ENCODE measurements around the gene OLA1.

OLA1 gene

DNA sequence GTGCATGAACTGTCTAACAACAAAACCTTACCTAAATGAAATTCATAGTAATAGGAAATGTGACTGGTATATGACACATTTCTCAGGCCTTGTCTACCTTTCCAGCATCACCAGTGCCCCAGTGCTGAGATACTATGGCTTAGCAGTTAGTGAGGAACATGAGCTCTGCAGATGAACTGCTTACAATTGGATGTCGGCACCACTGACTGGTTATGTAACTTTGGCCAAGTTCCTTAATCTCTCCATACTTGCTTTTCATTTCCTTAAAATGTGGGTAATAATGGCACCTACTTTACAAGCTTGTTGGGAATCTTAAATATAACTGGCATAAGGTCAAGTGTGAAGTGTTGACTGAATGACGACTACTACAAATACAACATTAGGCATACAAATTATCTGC lies 136.3 kb downstream of the OLA1 start:
- DNase-seq, result no peak

DNA sequence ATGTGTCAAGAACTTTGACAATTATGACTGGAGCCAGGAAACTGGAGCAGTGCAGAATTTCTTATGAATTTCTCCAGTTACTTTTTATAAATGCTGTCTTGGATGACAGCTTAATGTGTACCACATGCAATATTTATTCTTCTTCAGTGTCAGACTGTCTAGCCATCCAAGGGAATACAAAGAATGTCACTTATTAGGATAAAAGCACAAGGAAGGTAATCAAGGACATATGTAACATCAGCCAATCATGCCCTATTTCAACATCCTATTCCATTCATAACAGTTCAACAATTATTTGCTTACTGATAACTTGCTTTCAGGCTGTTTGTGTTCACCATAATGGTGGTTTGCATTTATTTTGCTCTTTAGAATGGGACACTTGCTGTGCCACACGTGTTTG lies 139.8 kb downstream of the OLA1 start:
- DNase-seq, result no peak

DNA sequence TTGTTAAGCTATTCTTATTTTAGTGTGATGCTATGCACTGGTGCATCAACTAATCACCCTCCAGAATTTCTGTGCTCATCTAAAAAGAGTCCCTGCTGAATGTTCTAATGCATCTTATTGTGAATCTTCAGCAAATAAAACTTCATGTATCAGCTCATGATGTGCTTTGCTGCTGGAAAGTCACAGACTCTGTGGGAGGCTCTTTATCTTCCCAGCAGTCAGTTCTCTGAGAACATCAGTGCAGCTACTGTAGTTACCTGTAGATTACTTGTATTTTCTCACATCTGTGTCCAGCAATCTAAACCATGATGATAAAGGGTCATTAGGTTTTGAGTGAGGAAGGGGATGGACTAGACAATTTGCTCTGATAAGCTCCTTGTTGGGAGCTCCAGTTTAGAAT lies 141.6 kb downstream of the OLA1 start:
- DNase-seq, result no peak

DNA sequence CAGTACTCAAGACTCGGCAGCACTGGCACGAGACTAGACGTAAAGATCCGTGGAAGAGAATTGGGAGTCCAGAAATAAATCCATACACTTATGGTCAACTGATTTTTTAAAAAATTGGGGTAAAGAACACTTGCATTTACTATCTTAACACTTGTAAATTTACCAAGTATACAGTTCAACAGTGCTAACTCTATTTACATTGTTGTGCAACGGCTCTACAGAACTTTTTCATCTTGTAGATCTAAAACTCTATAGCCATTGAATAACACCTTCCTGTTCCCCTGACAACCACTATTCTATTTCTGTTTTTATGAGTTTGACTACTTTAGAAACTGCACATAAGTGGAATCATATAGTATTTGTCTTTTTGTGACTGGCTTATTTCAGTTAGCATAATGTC lies 153.8 kb downstream of the OLA1 start:
- DNase-seq, result no peak

DNA sequence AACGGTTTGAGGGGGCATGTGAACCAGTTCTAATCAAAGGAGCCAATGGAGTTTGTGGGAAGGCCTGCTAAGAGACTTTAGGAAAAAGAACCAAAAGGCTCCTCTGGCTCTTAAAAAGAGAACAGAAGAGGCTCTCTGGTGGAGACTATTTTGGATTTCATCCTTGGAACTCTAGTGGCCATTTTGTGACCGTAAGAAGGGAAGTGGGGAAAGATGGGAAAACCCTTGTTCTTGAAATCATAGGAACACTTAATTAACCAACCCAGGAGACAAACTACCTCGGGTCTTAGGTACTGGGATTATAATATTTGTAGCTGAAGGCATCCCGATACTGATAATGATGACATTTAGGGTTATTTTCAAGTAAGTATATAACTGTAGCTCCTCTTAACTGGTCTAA lies 157.9 kb downstream of the OLA1 start:
- DNase-seq, result no peak

DNA sequence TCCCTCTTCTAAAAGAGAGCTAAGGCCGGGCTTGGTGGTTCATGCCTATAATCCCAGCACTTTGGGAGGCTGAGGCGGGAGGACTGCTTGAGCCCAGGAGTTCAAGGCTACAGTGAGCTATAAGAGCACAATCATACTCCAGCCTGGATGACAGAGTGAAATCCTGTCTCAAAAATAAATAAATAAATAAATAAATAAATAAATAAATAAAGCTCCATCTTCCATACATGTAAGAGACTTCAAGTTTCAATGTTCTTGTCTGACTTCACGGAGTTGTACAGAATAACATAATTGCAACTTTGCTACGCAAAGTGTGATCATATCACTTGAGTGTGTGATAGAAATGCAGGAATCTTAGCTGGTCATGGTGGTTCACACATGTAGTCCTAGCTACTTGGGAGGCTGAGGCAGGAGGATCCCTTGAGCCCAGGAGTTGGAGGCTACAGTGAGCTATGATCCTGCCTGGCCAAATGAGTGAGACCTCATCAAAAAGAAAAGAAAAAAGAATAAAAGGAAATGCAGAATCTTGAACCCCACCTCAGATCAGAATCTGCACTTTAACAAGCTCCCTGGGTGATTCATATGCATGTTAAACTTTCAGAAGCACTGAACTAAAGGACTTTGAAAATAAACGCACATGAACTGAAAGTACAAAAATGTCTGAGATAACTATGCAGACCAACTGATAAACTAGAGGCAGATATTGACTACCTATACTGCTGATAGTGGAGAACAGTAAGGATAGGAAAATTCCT lies 159.4 kb downstream of the OLA1 start:
- no peak for DNase-seq

DNA sequence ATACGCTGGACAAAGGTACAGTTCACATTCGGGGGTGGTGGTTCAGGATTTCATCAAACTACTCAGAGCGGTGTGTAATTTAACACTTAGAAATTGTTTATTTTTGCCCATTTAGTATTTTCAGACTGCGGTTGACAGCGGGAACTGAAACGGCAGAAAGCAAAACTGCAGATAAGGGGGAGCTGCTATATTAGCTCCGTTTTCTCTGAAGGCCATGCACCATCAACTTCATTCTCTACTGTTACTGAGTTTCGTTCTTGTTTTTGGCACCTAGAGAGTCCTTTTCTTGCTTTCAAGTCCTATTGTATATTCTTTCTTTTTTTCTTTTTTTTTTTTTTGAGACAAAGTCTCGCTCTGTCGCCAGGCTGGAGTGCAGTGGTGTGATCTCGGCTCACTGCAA lies 161.6 kb downstream of the OLA1 start:
- DNase-seq, result no peak

DNA sequence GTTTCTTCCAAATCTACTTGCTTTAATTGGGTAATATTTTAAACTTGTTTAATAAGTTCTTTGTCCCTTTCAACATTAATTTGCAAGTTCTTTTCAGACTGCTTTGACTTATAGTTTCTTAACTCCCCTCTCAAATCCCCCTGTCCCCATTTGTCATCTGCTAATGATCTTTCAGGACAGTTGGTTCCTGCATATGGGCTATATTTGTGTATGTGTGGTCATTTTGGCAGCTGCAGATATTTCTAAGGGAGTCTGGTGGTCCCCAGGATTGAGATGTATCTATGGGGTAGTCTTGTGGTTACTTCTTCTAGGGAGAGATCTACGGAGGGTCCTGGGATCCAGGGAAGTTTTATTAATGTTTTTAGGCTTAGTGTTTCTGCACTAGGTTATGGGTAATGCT lies 162.6 kb downstream of the OLA1 start:
- DNase-seq, result no peak

DNA sequence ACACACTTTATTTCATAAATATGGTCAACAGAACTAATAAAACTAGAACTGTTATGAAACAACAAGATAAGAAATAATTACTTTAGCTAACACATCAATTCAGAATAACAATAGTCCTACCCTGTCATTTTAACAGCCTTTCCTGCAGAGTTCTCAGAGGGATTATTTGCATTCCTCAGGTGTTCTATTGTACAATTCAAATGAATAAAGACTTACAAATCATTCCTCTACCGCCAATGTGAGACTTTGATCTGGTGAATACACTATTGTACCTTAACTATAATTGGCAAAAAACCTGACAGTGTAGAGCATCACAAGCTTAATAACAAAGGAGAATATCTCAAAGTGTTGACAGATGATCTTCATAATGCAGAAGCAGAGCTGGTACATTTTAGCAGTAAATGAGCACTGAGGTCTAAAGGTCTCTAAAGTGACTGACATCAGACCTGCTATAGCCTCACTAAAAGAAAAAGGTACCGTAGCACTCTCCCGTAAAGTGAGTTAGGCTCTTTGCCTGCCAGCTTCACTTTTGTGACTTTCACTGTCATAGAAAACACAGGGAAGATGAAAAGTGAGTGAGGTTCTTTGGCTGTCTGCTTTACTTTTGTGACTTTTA lies 164.4 kb downstream of the OLA1 start:
- DNase-seq, result no peak

DNA sequence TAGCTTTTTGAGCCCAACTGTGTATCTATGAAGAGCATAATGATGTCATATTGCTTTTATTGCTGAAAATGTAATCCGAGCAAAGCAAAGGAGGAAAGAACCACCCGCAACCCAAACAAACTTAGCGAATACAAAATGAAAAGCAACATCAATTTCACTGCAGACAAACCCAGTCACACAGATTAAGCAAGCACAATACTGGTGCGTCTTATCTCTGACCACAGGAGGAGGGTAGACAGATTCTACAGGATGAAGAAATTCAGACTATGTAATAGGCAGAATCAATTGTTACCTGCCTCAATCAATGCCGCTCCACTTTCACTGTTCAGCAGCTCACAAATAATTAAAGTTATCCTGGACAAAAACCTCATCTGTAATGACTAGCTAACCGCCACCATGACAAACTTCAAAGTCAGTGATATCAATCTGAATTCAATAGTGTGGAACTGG lies 167.6 kb downstream of the OLA1 start:
- no peak for DNase-seq

DNA sequence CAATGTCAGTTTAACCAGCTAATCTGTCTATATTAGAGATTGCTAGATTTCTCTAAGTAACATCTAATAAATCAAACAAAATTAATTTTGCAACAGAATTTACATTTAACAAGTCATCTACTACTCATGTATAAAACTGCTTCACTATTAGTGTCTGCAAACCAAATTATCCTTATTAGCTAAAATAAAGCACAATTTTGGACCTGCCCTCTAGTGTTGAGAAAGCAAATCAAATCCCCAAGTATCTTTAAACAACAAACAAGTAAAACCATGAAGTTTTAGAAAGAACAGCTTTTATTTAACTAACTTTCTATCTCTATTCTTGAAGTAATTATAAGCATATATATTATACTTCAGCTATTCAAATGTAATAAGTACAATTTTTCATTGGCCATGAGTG lies 170.1 kb downstream of the OLA1 start:
- no peak for DNase-seq

DNA sequence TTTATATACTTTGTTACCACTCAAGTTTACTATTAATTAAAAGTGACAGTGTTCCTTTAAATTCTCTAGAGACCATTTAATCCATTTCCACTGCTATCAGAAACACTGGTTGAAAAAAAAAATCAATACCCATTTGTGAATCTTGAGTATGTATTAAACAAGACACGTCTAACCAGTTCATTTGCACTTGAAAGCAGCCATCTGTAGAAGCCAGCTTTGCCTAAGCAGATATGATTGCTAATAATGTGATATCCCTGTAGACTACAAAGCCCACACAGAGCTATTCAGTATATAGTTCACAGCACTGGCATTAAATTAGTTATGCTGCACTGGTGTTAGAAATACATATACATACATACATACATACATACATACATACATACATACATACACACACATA lies 171.4 kb downstream of the OLA1 start:
- DNase-seq, result peak; percentile 91

DNA sequence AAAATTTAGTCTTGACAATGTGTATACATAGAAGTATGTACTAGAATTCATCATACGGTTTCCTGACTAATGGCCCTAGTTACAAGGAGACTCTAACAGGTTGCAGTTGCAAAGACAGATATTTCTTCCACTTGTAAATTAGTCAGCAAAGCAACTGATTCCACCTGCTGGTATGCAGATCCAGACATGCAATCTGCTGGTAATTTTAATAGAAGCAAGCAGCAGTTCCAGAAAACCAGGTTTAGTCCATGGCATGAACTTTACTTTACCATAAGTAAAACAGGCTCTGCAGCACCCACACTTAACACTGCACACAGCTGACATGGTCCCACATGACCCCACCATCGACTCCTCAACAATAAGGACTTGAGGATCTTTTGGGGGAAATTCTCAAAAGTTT lies 172.3 kb downstream of the OLA1 start:
- DNase-seq, result no peak

DNA sequence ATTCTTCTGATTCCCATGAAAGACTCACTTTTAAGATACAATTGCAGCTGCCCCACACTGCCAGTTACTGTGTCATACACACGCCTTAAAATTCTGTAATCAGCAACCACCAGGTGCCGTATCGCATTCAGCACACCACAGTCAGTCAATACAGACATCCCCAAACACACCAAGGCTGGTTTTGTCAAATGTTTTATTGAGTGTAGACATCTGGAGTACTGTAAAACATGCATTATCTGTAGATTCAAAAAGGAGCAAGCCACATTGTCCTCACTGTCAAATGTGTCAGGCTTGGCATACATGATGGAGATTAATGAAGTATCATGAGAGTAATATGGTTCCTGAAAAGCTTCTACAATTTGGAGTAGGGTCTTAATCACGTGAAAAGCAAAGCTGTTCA lies 173.5 kb downstream of the OLA1 start:
- no peak for DNase-seq

DNA sequence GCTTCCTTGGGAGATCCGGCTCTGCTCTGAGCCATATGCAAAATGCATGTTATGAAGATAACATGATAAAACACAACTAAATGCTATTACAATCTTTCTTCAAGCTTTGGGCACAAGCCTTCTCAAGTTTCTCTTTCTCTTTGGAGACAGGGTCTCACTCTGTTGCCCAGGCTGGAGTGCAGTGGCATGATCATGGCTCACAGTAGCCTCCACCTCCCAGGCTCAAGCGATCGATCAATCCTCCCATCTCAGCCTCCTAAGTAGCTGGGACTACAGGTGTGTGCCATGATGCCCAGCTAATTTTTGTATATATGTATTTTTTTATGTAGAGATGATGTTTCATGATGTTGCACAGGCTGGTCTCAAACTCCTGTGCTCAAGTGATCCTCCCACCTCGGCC lies 175.5 kb downstream of the OLA1 start:
- DNase-seq, result no peak

DNA sequence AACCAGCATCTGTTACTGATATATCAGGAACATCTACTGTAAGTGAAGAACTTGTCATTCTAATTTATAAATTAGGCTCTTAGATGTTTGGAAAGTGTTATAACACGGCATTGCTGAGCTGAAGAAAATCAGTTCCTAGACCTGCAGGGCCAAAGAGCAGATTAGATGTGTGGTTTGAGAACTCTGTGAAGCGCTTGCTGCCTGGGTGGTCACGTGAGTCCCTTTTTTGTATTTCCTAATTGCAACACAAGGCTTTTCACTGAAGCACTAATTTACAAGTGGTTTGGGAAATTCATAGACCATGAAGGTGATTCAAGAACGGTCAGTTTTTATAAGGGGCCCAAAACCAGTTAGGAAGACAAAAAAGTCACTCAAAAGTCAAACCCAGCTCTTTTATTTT lies 176.3 kb downstream of the OLA1 start:
- no peak for DNase-seq

DNA sequence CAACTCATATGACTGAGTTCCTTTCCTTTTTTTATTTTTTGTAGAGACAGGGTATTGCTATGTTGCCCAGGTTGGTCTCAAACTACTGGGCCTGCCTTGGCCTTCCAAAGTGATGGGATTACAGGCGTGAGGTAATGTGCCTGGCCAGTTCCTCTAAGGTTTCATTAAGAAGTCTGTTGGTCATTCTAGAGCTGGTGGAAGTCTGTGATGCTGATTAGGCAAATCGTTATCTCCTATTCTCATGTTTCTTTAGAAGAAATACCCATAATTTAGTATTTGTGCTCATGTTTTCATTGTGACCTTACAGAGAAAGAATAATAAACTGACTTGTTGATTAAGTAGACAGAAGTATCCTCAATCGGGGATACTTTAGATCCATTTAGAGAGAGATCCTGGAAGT lies 177.0 kb downstream of the OLA1 start:
- DNase-seq, result no peak

DNA sequence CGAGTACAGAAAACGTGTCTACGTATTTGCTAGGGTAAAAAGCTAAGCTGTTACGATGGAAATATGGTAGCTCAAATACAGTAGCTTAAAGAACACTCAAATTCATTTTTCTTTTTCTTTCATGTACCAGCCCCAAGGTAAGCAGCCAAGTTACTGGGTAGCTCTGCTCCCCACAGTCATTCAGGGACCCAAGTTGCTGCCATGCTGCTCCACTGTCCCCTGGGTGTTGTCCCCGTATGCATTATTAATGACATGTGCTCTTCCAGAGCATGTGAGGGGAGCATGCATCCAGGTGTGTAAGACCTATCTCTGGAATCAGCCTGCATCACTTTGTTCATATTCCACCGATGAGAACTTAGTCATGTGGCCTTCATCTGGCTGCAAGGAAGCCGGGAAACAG lies 178.1 kb downstream of the OLA1 start:
- no peak for DNase-seq

DNA sequence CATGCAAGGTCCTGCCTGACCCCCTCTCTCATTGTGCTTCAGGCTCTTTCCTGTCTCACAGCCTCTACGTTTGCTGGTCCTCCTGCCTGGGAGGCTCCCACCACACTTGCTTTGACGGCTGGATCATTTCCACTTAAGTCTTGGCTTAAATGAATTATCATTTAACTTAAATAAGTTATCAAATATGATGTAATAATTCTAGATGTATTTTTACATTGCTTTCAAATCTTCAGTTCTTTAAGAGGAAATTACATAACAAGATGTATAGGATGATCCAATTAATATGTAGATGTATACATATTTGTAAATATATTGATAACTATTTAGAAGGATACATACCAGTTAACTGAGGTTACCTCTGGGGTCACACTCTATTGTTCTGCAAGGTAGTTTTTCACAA lies 180.5 kb downstream of the OLA1 start:
- DNase-seq, result no peak

DNA sequence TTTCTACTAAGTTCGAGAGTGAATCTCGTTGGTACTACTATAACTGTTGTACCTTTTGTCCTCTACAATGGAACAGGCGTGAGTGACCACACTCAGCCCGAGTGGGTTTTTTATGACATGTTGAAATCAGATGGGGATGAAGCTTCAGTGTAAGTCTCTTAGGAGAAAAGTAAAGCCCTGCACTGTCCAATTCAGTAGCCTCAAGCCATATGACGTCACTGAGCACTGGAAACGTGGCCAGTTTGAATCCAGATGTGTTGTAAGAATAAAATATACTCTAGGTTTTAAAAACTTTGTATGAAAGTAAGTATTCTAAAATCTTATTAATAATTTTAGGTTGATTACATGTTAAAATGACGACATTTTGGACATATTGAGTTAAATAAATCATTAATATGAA lies 181.5 kb downstream of the OLA1 start:
- DNase-seq, result no peak

DNA sequence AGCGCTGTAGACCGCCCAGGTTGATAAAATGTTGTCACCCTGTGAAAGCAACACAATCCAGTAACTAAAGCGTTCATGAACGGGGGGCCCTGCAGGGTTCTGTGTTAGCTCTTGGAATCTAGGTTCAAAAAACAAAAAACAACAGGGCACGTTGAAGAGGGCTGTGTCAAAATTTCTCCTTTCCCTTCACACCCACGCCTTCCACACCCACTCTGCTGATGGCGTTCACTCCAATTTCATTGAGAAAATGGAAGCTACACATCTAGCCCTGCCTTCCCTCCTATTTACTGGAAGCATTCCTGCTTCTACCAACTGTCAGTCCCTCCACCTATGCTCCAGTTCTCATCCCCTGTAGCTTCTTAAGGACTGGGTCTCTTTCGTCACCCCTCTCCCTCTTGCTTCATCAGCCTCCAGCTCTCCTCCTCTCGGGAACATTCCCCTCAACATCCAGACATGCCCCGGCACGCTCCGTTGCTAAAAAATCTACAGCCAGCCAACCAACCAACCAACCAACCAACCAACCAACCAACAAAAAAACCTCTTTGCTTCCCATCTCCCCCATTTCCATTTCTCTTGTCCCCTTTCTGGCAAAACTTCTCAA lies 184.7 kb downstream of the OLA1 start:
- DNase-seq, result no peak

DNA sequence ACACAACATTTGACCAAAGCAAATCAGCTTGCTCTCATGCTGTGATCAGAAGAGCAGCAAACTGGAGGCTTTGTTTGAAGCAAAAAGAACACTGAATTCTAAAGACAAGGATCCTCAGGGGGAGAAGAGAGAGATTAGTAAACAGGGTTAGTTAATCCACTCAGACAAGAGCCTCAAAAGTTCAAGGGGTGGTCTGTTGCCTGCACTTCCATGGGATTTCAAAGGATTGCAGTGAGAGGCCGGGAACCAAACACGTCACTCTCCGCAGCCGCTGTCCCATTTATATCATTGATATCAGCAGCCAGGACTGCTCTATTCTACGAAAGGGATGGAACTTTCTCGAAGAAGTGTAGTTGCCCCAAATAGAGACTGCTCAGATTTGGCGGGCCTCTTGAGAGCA lies 185.4 kb downstream of the OLA1 start:
- DNase-seq, result no peak

DNA sequence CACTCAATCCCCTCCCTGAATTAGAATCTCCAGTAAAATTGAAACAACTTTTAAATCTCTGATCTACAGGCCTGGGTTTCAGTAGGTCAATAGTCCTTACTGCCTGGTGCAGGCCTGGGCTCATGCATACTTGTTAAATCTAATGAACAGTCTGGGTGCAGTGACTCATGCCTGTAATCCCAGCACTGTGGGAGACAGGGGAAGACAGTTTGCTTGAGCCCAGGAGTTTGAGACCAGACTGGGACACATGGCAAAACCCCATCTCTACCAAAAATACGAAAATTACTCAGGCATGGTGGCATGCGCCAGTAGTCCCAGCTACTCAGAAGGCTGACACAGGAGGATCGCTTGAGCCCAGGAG lies 188.5 kb downstream of the OLA1 start:
- no peak for DNase-seq

DNA sequence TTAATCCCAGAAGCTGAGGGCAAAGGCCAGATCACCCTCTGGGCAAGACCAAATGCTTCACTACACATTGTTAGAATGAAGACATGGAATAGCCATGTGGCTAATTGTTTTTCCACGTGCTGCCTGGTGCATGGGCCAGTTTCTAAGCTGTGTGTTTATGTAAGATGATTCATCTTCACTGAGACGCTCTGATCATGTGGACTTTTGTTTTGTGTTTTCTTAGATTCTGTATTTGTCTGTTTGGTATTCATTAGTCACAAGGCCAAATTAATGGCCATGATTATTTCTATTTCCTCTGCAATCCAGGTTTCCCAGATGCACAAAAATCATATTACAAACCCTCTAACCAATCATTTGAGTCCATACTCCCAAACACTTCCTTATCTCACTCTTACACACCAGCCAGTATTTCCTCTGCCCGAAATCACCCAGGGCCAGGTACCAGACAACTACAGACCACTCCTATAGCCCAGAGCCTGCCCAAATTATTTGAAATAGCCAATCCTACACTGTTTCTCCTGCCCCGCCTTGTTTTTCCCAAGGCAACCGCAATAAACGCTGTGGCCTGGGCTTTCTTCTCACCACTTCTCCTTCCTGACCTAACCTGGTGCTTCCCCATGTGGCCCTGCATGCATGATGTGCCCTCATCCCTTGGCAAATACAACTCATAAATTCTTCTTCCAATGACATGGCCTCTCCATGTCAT lies 189.0 kb downstream of the OLA1 start:
- DNase-seq, result no peak

Measured in NCI-H510A treated with DMSO at 0.1 percent for 48 hours (cell line).